Mesenchymal stem cell (in vitro differentiated cells and primary cell): ENCODE measurements around the gene TNFSF13.

ENCODE experiments used
- DNase-seq: peaks from one replicate; pipeline ENCODE4 v3.0.0-alpha.2; 2013
- H2AFZ ChIP-seq: one replicate; pipeline ENCODE4 v1.6.1; 2013; ENCODE audit warnings: low read depth, mild to moderate bottlenecking, control low read depth, inconsistent platforms, low read length, moderate library complexity
- H2AK5ac ChIP-seq: 2 replicates; pipeline ENCODE4 v1.6.1; 2013; ENCODE audit warnings: low read length, moderate library complexity, mild to moderate bottlenecking, inconsistent platforms; ENCODE audit not compliant: severe bottlenecking
- H2BK120ac ChIP-seq: one replicate; pipeline ENCODE4 v1.6.1; 2013; ENCODE audit warnings: low read depth, mild to moderate bottlenecking, inconsistent platforms, low read length, moderate library complexity
- H2BK12ac ChIP-seq, 2 experiments: one replicate each; pipeline ENCODE4 v1.6.1; 2013; ENCODE audit warnings: inconsistent platforms in 2 of 2, low read length in 2 of 2, mild to moderate bottlenecking in 2 of 2, moderate library complexity in 2 of 2, control low read depth in 1 of 2
- H2BK15ac ChIP-seq: one replicate; pipeline ENCODE4 v1.6.1; 2013; ENCODE audit warnings: mild to moderate bottlenecking, low read depth, inconsistent platforms; ENCODE audit not compliant: poor library complexity, severe bottlenecking
- H2BK5ac ChIP-seq: 2 replicates; pipeline ENCODE4 v1.6.1; 2013; ENCODE audit warnings: low read depth, mild to moderate bottlenecking, low read length, control low read depth, inconsistent platforms; ENCODE audit not compliant: poor library complexity, severe bottlenecking
- H3K14ac ChIP-seq, 2 experiments: one replicate each; pipeline ENCODE4 v1.6.1; 2013; ENCODE audit warnings: inconsistent platforms in 2 of 2, low read length in 2 of 2, control low read depth in 1 of 2, mild to moderate bottlenecking in 1 of 2, moderate library complexity in 1 of 2
- H3K18ac ChIP-seq, 2 experiments: one replicate each; pipeline ENCODE4 v1.6.1; 2013; ENCODE audit warnings: inconsistent platforms in 2 of 2, low read length in 2 of 2, control low read depth in 1 of 2, low read depth in 1 of 2, mild to moderate bottlenecking in 1 of 2
- H3K23ac ChIP-seq, 2 experiments: one replicate each; pipeline ENCODE4 v1.6.1; 2013; ENCODE audit warnings: inconsistent platforms in 2 of 2, low read length in 2 of 2, mild to moderate bottlenecking in 2 of 2, moderate library complexity in 2 of 2, control low read depth in 1 of 2
- H3K27ac ChIP-seq: 2 replicates; pipeline ENCODE4 v1.5.1; 2013; ENCODE audit warnings: mild to moderate bottlenecking, moderate library complexity, low read length, control low read depth, inconsistent platforms; ENCODE audit not compliant: poor library complexity, severe bottlenecking
- H3K27me3 ChIP-seq, 2 experiments: 2 replicates each; pipeline versions ENCODE4 v1.6.1 to v1.7.0; 2013; ENCODE audit warnings: low read length in 2 of 2, mild to moderate bottlenecking in 2 of 2, moderate library complexity in 2 of 2, control low read depth in 1 of 2, inconsistent platforms in 1 of 2; ENCODE audit not compliant: control insufficient read depth in 1 of 2, insufficient read depth in 1 of 2
- H3K36me3 ChIP-seq, 2 experiments: 2 replicates each; pipeline versions ENCODE4 v1.6.1 to v1.7.0; 2013; ENCODE audit warnings: low read length in 2 of 2, control low read depth in 1 of 2, inconsistent platforms in 1 of 2, low read depth in 1 of 2, mild to moderate bottlenecking in 1 of 2; ENCODE audit not compliant: insufficient read depth in 2 of 2, control insufficient read depth in 1 of 2
- H3K4ac ChIP-seq, 2 experiments: one replicate each; pipeline ENCODE4 v1.6.1; 2013; ENCODE audit warnings: inconsistent platforms in 2 of 2, low read length in 2 of 2, mild to moderate bottlenecking in 2 of 2, moderate library complexity in 2 of 2, control low read depth in 1 of 2, low read depth in 1 of 2
- H3K4me1 ChIP-seq: 2 replicates; pipeline ENCODE4 v1.6.1; 2013; ENCODE audit warnings: low read depth, low read length, control low read depth; ENCODE audit not compliant: control insufficient read depth, insufficient read depth
- H3K4me2 ChIP-seq: 2 replicates; pipeline ENCODE4 v1.6.1; 2013; ENCODE audit warnings: low read length, mild to moderate bottlenecking, inconsistent platforms; ENCODE audit not compliant: poor library complexity, severe bottlenecking
- H3K4me3 ChIP-seq, 2 experiments: 2 replicates each; pipeline versions ENCODE4 v1.5.1 to v1.7.0; 2013; ENCODE audit warnings: low read length in 2 of 2, mild to moderate bottlenecking in 2 of 2, control low read depth in 1 of 2, low read depth in 1 of 2; ENCODE audit not compliant: insufficient read depth in 1 of 2
- H3K79me1 ChIP-seq: replicated peaks from 2 replicates; pipeline ENCODE4 v1.6.1; 2013; ENCODE audit warnings: mild to moderate bottlenecking, control low read depth, low read length, inconsistent platforms; ENCODE audit not compliant: poor library complexity, severe bottlenecking
- H3K9ac ChIP-seq: 2 replicates; pipeline ENCODE4 v1.7.0; 2013; ENCODE audit warnings: mild to moderate bottlenecking, low read length, moderate library complexity
- H3K9me3 ChIP-seq: 2 replicates; pipeline ENCODE4 v1.7.0; 2013; ENCODE audit warnings: mild to moderate bottlenecking, low read length; ENCODE audit not compliant: control insufficient read depth
- H4K8ac ChIP-seq: one replicate; pipeline ENCODE4 v1.6.1; 2013; ENCODE audit warnings: inconsistent platforms, mild to moderate bottlenecking, low read length, moderate library complexity
- H4K91ac ChIP-seq: one replicate; pipeline ENCODE4 v1.6.1; 2013; ENCODE audit warnings: mild to moderate bottlenecking, low read length, inconsistent platforms
- WGBS: methylation state at CpG from one replicate; pipeline ENCODE4 v1.1.7; 2013; ENCODE audit warnings: mixed read lengths; 5-methylcytosine and 5-hydroxymethylcytosine counted together

The TNFSF13 gene

GRCh38 chr17:7553356-7553755, 5.2 kb upstream of the TNFSF13 start:
- Histone ChIP-seq H3K4me2 (no peak overlapping the region), H2AFZ (no peak overlapping the region), H3K23ac (no peak overlapping the region), H2AK5ac (no peak overlapping the region), H3K9me3 (no peaks in the 10 kb centered on the region), H3K4me1 (peaks cover 23% of the 10 kb centered on the region), H3K36me3 (peaks cover 5 to 6% of the 10 kb centered on the region in 2 experiments), H4K8ac (no peak overlapping the region), H3K14ac (no peak overlapping the region), H2BK5ac (no peak overlapping the region), H4K91ac (no peak overlapping the region), H2BK120ac (no peak overlapping the region), H3K4me3 (no peak overlapping the region), H2BK12ac (no peak overlapping the region), H3K9ac (no peak overlapping the region), H3K18ac (no peak overlapping the region), H3K79me1 (peaks cover 3% of the 10 kb centered on the region), H3K27me3 (no peaks in the 10 kb centered on the region), H2BK15ac (no peak overlapping the region), H3K27ac (no peak overlapping the region), H3K4ac (no peak overlapping the region)
- 100% methylated on average over 1 of the region's 1 CpG for WGBS
- DNase-seq, result no peak

GRCh38 chr17:7555320-7555948, 3.1 kb upstream of the TNFSF13 start:
- H4K91ac ChIP-seq, result no peak overlapping the region
- 52% methylated on average over 10 of the region's 10 CpGs for WGBS
- H3K27ac ChIP-seq, result no peak overlapping the region
- no peaks in the 10 kb centered on the region for H3K27me3 ChIP-seq
- H4K8ac ChIP-seq, result no peak overlapping the region
- no peak overlapping the region for H3K14ac ChIP-seq
- H3K36me3 ChIP-seq, result peaks cover 5 to 6% of the 10 kb centered on the region in 2 experiments
- H3K4me2 ChIP-seq, result no peak overlapping the region
- no peak overlapping the region for H2BK120ac ChIP-seq
- H2BK15ac ChIP-seq, result no peak overlapping the region
- H3K9ac ChIP-seq, result no peak overlapping the region
- no peak overlapping the region for H3K4me3 ChIP-seq
- no peak overlapping the region for H3K4ac ChIP-seq
- no peak overlapping the region for H2AK5ac ChIP-seq
- H3K18ac ChIP-seq, result no peak overlapping the region
- no peak overlapping the region for H2BK5ac ChIP-seq
- no peak for DNase-seq
- H3K9me3 ChIP-seq, result no peaks in the 10 kb centered on the region
- H2BK12ac ChIP-seq, result no peak overlapping the region
- peaks cover 14% of the 10 kb centered on the region for H3K4me1 ChIP-seq
- no peak overlapping the region for H3K23ac ChIP-seq
- no peaks in the 10 kb centered on the region for H3K79me1 ChIP-seq
- H2AFZ ChIP-seq, result no peak overlapping the region

DNA sequence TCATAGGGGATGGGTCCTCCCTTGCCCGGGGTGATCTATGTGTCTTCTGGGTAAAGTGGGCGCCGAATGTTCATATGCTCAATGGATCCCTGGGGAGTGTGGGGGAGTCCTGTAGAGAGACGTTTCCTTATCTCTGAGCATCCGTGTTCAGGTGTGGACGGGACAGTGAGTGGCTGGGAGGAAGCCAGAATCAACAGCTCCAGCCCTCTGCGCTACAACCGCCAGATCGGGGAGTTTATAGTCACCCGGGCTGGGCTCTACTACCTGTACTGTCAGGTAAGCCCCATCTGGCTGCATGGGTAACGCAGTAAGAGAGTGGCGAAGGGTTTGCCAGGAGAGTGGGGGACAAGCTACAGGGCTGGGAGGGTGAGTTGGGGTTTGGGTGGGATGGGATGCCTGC, 1.9 kb upstream of the TNFSF13 start:
- Histone ChIP-seq H3K14ac (no peak overlapping the region), H3K4me2 (no peak overlapping the region), H3K27ac (no peak overlapping the region), H3K4me3 (no peak overlapping the region), H3K9me3 (no peaks in the 10 kb centered on the region), H3K18ac (no peak overlapping the region), H3K27me3 (no peaks in the 10 kb centered on the region), H2BK120ac (no peak overlapping the region), H3K4me1 (peaks cover 14% of the 10 kb centered on the region), H2BK5ac (no peak overlapping the region), H2BK12ac (no peak overlapping the region), H2AK5ac (no peak overlapping the region), H3K9ac (no peak overlapping the region), H2AFZ (no peak overlapping the region), H4K8ac (no peak overlapping the region), H3K4ac (no peak overlapping the region), H3K36me3 (peaks cover 5 to 6% of the 10 kb centered on the region in 2 experiments), H2BK15ac (no peak overlapping the region), H3K79me1 (no peaks in the 10 kb centered on the region), H4K91ac (no peak overlapping the region), H3K23ac (no peak overlapping the region)
- no peak for DNase-seq
- WGBS, result 91% methylated on average over 12 of the region's 12 CpGs

GRCh38 chr17:7557147-7557764, 1.3 kb upstream of the TNFSF13 start:
- Histone ChIP-seq H3K9me3 (no peaks in the 10 kb centered on the region), H2BK5ac (no peak overlapping the region), H3K27ac (no peak overlapping the region), H2BK120ac (no peak overlapping the region), H3K18ac (no peak overlapping the region), H3K4me2 (no peak overlapping the region), H2BK12ac (no peak overlapping the region), H2BK15ac (no peak overlapping the region), H3K23ac (no peak overlapping the region), H3K14ac (no peak overlapping the region), H3K4me3 (no peak overlapping the region), H4K8ac (peak overlapping the region; percentile 57), H4K91ac (no peak overlapping the region), H3K4me1 (peaks cover 14% of the 10 kb centered on the region), H3K79me1 (no peaks in the 10 kb centered on the region), H3K36me3 (peaks cover 5 to 6% of the 10 kb centered on the region in 2 experiments), H3K27me3 (no peaks in the 10 kb centered on the region), H3K4ac (no peak overlapping the region), H2AFZ (no peak overlapping the region), H2AK5ac (peak overlapping the region; percentile 64), H3K9ac (peak overlapping the region; percentile 85)
- no peak for DNase-seq
- 78% methylated on average over 18 of the region's 19 CpGs for WGBS
